ENCODE data around the gene RAD51B.
"Not testable (repeated sequence)": the region's sequence is repeated elsewhere in the genome, so short reads cannot be mapped to it uniquely, and the experiment has no call there.

Gene RAD51B

GRCh38 chr14:68282479-68283377, 463.1 kb downstream of the RAD51B start:
- no peak overlapping the region for H3K4me3 ChIP-seq (ENCODE audit: control insufficient read depth, low read depth, low read length)
- TF ChIP-seq, protein P1, sequence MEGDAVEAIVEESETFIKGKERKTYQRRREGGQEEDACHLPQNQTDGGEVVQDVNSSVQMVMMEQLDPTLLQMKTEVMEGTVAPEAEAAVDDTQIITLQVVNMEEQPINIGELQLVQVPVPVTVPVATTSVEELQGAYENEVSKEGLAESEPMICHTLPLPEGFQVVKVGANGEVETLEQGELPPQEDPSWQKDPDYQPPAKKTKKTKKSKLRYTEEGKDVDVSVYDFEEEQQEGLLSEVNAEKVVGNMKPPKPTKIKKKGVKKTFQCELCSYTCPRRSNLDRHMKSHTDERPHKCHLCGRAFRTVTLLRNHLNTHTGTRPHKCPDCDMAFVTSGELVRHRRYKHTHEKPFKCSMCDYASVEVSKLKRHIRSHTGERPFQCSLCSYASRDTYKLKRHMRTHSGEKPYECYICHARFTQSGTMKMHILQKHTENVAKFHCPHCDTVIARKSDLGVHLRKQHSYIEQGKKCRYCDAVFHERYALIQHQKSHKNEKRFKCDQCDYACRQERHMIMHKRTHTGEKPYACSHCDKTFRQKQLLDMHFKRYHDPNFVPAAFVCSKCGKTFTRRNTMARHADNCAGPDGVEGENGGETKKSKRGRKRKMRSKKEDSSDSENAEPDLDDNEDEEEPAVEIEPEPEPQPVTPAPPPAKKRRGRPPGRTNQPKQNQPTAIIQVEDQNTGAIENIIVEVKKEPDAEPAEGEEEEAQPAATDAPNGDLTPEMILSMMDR (conservative IDR thresholded peaks at IDR 0.05; ENCODE audit: control insufficient read depth, insufficient read depth, low read depth, low read length): no peak
- no peak for DNase-seq (ENCODE audit: low read depth)

GRCh38 chr14:68283378-68284123, 464.0 kb downstream of the RAD51B start:
- no peak overlapping the region for H3K4me3 ChIP-seq (ENCODE audit: control insufficient read depth, low read depth, low read length)
- TF ChIP-seq, protein P1 (conservative IDR thresholded peaks at IDR 0.05; ENCODE audit: control insufficient read depth, insufficient read depth, low read depth, low read length): no peak
- DNase-seq (ENCODE audit: low read depth): no peak

DNA sequence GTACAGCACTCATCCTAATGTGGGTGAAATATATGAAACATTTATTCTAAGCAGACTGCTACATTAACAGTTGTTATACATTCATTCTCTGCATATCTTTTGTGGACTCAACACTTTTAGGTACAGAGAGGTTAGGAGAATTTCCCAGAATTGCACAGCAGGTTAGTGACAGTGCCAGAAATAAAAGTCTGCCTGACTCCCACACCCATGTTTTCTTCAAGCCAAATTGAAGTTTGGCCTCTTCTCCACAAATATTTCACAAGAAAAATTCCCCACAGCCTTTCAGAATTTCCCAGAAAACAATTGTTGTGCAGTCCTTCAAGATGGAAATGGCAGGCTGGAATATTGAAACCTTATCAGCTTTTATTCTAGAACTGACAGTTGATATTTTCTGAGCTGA, 464.8 kb downstream of the RAD51B start:
- no peak overlapping the region for H3K4me3 ChIP-seq (ENCODE audit: control insufficient read depth, low read depth, low read length)
- no peak for DNase-seq (ENCODE audit: low read depth)
- TF ChIP-seq, protein P1 (conservative IDR thresholded peaks at IDR 0.05; ENCODE audit: control insufficient read depth, insufficient read depth, low read depth, low read length): no peak

DNA sequence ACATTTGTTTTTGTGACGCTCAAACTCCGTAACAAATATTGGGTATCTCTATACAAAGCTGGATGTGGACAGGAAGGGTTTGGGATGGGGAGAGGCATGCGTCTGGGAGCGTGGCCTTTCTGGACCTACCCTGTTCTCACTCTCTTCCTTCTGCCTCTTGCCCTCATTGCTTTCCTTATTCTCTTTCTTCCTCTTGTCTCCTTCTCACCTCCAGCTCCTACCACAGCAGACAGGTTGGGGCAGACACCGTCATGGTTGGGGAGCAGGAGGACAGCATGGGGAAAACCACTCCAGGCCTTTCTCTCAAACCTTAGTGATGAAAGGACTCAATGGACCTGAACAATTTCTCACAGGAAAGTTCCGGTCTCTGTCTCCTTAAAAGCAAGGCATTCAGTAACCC, 465.3 kb downstream of the RAD51B start:
- no peak overlapping the region for H3K4me3 ChIP-seq (ENCODE audit: control insufficient read depth, low read depth, low read length)
- TF ChIP-seq, protein P1 (conservative IDR thresholded peaks at IDR 0.05; ENCODE audit: control insufficient read depth, insufficient read depth, low read depth, low read length): no peak
- DNase-seq (ENCODE audit: low read depth): no peak

GRCh38 chr14:68285421-68286179, 466.0 kb downstream of the RAD51B start:
- peak; percentile 17 for DNase-seq (ENCODE audit: low read depth)
- TF ChIP-seq, protein P1 (conservative IDR thresholded peaks at IDR 0.05; ENCODE audit: control insufficient read depth, insufficient read depth, low read depth, low read length): no peak
- H3K4me3 ChIP-seq (ENCODE audit: control insufficient read depth, low read depth, low read length): no peak overlapping the region

DNA sequence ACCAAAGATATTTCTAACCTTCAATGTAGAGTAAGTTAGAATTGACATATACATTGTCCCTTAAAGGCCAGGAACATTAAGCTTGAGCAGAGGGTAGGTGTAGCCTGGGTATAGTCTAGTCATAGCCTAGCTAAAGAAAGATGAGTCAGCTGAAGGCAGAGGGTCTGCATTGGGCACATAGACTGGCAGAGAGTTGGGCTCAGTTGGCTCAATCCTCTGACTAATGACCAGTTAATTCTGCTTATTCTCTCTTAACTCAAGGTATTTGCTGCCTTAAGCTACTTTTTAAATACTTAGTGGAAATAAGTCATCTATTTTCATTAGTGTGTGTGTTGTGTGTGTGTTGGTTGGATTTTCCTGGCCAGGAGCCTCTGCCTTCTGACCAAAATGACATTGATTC, 467.1 kb downstream of the RAD51B start:
- TF ChIP-seq, protein P1 (conservative IDR thresholded peaks at IDR 0.05; ENCODE audit: control insufficient read depth, insufficient read depth, low read depth, low read length): no peak
- DNase-seq (ENCODE audit: low read depth): no peak
- no peak overlapping the region for H3K4me3 ChIP-seq (ENCODE audit: control insufficient read depth, low read depth, low read length)

- not testable (repeated sequence) for H3K4me3 ChIP-seq (ENCODE audit: control insufficient read depth, low read depth, low read length); DNase-seq (ENCODE audit: low read depth)
These were observed 469.9 kb downstream of the RAD51B start for GRCh38 chr14:68289452-68289851.

All from fibroblast of mammary gland (primary cell).